HG03432 (cell line): ENCODE data around the gene PIGQ.

Source experiments
- ATAC-seq: cut with Tn5 transposase; IDR thresholded peaks from one replicate; pipeline ENCODE4 v1.9.1; 2021; ENCODE audit warnings: mild to moderate bottlenecking, moderate library complexity; ENCODE audit not compliant: unreplicated experiment

Gene PIGQ

DNA sequence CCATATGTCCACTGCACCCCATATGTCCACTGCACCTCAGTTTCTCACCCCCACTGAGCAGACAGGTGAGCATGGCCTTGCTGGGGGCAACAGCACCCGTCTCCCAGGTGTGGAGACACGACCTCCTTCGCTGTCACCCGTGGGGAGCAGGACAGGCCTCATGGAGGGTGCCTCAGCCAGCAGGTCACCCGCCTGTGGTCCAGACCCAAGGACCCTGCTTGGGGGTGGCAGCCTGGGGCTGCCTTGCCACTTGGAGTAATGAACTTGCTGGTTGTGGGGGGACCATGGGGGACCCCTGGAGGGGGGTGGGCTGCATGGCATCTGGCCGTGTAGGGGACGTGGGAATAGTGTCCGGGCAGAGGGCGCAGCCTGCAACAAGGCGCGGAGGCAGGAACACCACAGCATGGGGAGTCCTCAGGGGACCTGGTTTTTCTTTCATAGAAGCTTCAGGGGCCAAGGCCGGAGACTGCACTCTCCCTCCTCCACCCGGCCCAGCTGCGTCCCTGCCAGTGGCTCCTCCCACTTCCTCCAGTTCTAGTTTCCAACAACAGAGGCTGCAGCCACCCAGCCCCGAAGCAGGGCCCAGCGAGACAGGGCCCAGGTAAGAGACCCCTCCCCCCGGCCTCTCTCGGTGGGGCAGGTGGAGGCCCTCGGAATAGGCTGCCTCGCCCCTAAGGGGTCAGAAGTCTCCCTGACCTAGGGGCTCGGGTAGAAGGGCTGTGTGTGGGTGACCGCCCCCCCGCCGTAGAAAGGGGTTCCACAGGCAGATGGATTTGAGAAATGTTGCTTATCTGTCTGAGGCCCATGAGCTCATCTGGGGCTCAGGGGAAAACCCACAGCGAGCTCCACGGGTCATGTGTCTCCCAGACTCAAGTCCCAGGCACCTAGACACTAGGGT lies 3.0 kb upstream of the PIGQ start, which contains the start of gene NHLRC4:
Gene NHLRC4 (plus strand): TSS at position 531 of the 898 bp plus-strand sequence. CDS start 1,043 bp downstream, outside the sequence.
- ATAC-seq: peak; percentile 43

DNA sequence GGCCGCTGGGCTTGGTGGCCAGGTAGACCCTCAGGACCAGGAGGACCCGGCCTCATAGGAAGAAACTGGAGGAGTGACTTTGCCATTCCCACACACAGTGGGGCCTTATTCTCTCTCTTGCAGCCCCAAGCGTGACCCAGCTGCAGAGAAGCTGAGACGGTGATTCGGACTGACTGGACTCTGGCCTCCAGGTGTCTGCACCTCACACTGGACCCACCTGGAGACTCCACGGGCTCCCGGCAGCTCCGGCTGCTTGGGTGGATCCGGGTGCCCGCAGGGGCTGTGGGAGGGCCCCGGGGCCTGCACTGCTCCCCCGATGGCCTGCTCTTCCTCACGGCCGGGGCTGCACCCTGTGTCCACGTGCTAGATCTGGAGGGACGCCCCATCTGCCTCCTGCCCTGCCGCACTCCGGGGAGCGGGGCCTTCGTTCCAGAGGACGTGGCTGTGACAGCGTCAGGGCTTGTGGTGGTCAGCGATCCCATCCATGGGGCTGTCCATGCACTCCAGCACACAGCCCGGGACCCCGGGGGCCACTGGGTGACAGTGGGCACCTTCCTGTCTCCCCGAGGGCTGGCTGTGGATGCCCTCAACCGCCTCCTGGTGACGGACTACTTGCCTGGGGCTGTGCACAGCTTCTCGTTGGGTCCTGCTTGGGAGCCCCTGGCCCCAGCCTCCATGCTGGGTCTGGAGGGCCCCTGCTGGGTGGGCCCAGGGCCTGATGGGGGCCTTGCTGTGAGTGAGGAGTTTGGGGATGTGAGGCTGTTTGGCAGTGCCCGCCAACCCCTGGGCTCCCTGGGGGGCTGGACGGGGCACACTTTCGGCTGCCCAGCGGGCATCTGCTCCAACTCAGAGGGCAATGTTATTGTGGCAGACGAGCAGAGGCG lies 2.2 kb upstream of the PIGQ start:
- ATAC-seq: no peak

DNA sequence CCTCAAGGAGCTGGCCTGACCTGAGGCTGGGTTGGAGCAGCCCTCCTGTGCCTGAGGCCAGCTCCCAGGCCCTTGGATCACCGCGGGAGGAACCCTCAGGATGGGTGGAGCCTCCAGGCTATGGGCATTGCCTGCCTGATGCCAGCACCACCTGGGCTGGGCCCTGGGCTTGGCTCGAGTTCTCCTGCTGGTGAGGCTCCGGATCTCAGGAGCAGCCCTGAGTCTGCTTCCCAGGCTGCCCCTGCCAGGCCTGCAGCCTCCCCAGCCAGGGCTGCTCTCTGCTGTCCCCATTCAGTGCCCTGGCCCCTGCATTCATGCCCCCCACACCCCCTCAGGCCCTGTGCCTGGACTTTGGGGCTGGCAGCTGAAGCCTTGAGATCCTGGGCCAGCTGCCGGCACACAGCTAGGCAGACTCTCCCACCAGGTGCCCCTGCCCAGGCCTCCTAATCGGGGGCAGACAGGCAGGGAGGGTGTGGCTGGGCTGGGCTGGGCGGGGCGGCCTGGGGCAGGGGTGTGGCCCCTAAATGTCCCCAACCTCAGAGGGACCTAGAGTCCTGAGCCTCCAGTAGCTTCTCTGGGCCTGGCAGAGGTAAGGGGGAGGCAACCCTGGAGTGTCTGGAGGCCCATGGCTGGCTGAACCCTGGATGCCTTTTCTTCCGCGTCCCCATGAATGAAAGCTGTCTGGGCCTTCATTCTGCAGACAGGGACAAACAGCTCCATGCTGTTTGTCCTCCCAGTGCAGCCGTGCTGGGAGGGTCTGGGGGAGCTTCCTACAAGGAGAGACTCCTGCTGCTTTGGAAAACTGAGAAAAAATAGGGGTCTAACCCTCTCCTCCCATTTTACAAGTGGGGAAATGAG lies 1.1 kb upstream of the PIGQ start:
- no peak for ATAC-seq

DNA sequence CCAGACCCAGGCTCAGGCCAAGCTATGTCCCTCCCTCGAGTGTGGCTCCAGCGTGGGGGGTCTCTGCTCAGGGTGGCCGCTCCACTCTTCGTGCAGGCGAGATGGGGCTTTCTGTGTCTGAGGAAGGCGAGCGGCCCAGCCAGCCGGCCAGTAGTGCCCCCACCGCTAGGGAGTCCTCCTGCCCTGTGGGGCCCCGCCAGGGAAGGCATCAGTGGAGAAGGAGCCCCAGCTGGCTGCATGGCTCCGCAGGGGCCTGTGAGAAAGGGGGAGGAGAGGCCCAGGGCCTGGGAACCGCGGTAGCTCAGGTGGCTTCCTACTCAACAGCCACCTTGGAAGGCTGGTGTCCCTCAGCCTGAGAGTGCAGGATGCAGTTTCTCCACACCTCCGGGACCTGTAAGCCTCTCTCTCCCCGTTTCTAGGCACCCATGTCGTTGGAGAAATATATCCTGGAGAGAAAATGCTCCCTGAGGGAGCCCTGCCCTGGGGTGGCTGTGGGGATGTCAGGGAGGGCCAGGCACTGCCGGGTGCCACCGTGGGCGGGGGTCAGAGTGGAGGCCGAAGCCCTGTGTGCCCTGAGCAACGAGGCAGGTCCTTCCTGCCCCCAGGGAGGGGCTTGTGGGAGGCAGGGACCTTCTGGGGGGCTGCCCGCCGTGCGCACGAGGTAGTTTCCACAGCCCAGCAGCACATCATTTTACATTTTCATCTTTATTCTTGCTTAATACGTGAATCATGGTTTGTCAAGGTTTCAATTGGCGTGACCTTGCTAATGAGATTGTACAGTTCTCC lies 3.3 kb downstream of the PIGQ start:
- no peak for ATAC-seq

DNA sequence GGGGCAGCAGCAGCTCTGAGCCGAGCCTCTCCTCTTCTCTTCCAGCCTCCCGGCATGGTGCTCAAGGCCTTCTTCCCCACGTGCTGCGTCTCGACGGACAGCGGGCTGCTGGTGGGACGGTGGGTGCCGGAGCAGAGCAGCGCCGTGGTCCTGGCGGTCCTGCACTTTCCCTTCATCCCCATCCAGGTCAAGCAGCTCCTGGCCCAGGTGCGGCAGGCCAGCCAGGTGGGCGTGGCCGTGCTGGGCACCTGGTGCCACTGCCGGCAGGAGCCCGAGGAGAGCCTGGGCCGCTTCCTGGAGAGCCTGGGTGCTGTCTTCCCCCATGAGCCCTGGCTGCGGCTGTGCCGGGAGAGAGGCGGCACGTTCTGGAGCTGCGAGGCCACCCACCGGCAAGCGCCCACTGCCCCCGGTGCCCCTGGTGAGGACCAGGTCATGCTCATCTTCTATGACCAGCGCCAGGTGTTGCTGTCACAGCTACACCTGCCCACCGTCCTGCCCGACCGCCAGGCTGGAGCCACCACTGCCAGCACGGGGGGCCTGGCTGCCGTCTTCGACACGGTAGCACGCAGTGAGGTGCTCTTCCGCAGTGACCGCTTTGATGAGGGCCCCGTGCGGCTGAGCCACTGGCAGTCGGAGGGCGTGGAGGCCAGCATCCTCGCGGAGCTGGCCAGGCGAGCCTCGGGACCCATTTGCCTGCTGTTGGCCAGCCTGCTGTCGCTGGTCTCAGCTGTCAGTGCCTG lies 4.4 kb downstream of the PIGQ start:
- no peak for ATAC-seq

DNA sequence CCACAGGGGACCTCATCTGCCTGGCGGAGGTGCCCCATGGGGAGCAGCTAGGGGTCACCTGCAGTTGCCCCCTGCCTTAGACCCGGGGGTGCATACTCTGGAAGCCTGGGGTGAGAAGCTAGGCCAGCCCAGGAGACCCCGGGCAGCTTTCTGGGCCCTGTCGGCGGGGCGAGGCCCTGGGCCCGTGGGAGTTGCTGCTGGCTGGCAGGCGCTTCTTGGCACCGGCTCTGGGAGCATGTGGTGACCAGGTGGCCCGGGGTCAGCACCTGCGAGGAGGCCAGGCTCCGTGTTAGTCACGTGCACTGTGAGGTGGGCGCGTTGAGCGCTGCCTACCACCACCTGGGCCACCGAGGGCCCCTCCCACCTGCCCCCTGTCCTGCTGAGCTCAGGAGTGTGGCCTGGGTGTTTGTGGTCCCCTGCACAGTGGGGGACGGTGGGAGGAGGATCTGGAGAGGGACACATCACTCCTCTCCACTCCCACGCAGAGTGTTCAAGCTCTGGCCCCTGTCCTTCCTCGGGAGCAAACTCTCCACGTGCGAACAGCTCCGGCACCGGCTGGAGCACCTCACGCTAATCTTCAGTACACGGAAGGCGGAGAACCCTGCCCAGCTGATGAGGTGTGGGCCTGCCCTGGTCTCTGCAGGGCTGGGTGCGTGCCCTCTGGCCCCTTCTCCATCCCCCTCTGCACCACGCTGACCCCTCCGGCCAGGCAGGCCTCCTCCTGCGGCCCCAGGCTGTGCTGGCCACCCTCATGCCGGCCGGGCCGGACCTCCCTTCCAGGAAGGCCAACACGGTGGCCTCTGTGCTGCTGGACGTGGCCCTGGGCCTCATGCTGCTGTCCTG lies 5.8 kb downstream of the PIGQ start:
- ATAC-seq: no peak

DNA sequence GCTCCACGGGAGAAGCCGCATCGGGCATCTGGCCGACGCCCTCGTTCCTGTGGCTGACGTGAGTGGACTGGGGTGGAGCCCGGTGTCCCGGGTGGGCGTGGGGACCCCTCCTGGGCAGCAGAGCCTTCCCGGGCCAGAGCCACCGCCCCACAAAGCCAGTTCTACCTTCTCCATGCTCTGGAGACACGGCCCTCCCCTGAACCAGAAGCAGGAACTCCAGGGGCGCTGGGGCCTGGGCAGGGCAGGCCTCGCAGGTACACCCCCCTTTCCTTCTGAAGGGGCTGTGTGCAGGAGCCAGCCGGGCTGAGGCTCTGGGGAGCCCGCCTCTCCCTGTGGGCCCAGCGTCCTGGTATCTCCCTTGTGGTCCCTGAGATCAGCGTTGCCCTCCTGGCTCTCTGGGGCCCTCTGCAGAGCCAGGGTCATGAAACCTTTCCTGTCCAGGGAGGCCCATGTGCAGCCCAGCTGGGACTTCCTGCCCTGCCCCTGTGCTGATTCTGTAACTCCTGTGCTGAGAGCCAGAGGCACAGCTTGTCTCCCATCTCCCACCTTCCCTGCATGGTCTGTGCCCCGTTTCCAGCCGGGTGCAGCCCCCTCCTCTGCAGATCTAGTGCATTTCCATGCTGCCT lies 6.5 kb downstream of the PIGQ start:
- no peak for ATAC-seq

DNA sequence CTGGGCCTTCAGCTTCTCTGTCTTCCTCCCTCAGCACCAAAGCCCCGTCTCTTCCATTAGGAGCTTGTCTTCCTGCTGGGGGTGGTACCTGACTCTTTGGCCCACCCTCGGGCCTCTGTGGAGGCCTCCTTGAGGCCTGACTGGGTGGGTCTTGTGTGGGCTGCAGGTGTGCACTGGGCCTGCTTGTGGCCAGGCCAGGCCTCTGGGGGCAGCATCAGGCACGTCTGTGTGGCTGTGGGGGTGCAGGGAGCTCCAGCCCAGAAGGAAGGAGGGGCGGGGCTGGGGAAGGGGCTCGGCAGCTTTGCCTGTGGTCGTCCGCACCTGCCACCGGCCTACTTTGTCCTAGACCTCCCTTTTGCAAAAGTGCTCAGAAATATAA lies 7.0 kb downstream of the PIGQ start:
- ATAC-seq: no peak

DNA sequence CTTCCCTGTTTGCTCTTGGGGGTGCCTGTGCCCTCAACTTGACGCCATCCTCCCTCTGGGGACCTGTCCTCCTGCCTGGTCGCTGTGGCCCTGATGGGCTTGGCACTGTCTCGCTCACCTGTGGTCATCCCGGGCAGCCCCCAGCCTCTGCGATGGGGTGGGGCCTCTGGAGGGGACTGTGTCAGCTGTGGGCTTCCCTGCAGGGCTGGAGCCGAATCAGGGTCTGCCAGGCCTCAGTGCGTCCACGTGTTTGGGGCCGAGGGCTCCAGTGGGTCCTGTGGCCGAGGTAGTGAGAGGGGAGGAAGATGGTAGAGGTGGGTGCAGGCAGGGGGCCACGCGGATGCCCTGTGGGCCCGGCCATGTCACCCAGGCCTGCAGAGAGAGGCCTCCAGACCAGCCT lies 8.0 kb downstream of the PIGQ start:
- ATAC-seq: no peak

DNA sequence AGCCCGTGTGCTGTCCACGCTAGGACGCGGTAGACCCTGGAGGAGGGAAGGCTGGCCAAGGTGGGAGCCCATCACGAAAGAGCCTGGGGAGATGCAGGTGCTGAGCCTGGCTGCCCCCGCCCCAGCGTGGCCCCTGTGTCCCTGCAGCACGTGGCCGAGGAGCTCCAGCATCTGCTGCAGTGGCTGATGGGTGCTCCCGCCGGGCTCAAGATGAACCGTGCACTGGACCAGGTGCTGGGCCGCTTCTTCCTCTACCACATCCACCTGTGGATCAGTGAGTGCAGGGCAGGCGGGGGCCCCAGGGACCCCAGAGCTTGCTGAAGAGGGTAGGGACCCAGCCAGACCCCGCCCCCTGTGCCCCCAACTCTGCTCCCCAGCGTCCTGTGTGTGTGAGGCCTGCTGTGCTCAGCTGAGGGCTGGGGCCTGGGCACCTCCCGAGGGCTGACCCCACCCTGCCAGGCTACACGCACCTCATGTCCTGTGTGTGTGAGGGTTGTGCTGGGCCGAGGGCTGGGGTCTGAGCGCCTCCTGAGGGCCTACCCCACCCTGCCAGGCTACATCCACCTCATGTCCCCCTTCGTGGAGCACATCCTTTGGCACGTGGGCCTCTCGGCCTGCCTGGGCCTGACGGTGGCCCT lies 8.6 kb downstream of the PIGQ start:
- no peak for ATAC-seq

DNA sequence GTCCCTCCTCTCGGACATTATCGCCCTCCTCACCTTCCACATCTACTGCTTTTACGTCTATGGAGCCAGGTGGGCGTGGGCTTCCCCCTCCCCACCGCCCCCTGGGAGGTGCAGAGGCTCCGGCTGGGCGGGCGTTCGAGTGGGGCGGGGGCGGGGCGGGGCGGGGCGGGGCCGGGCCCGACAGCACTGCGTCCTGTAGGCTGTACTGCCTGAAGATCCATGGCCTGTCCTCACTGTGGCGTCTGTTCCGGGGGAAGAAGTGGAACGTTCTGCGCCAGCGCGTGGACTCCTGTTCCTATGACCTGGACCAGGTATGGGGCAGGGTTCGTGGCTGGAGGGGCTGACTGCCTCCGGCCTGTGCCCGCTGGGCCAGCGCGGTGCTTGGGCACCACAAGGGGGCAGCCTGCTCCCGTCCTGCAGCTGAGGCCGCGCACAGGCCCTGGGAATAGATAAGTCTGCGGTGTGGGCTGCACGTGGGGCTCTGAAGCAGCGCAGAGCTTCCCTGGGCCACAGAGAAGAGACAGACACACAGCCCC lies 9.2 kb downstream of the PIGQ start:
- ATAC-seq: no peak

DNA sequence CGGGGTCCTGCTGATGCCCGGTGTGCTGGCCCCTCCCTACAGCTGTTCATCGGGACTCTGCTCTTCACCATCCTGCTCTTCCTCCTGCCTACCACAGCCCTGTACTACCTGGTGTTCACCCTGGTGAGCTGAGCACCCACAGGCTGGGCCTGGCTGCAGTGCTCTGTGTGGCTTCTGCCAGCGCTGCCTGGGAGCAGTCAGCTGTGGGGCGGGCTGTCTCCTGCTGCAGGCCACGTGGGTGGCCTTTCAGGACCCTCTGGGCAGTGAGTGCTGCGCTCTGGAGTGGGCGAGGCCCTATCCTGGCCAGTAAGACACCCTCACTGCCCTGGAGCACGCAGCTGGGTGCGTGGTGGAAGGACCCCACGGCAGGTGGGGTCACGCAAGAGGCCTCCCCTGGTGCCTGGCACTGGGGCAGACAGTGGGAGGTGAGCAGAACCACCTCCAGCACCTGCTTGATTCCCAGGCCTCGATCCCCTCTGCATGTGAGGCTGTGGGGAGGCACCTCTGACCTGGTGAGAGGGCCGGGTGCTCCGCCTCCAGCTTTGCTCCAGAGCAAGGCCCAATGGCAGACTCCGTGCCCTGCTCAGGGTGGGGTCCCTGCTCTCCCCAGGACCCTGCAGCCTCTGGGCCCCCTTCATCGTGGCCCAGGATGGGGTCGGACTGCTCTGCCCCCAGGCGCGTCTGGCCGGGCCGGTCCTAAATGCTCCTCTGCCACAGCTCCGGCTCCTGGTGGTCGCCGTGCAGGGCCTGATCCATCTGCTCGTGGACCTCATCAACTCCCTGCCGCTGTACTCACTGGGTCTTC lies 10.6 kb downstream of the PIGQ start:
- no peak for ATAC-seq

DNA sequence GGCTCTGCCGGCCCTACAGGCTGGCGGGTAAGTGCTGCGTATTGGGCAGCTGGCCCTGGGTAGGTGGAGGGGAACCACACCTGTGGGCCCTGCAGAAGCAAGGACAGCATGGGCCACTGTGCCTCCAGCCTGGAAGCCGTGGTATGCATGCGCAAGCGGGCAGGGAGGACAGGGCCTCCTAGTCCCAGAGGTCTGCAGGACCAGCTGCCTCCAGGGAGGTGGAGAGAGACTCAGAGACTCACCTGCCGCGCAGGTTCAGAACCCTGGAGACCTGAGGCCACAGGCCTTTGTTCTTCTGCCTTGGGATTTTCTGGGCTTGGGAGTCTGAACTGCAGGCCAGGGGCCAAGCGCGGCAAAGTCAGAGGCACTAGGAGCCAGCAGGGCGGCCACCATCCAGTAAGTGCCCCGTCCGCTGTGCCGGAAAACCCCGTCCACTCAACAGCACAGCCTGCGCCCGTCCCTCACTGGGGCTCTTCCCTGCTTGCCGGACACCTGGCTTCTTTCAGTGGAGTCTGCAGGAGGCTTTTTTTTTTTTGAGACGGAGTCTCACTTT lies 11.3 kb downstream of the PIGQ start:
- ATAC-seq: no peak

DNA sequence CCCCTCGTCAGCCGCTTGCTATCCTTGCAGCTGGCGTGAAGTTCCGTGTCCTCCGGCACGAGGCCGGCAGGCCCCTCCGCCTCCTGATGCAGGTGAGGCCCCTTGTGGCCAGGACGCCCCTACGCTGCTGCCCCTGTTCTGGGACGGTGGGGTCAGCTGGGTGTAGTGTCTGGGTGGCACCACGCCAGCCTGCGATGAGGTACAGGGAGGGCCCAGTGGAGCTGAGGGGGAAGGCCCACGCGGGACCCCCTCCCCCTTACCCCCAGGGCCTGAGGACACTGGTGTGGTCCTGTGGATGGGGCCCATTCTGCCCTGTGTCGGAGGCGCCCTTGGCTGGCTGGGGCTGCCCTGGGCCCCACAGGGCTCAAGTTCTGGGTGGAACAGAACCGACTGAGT lies 12.4 kb downstream of the PIGQ start:
- no peak for ATAC-seq

DNA sequence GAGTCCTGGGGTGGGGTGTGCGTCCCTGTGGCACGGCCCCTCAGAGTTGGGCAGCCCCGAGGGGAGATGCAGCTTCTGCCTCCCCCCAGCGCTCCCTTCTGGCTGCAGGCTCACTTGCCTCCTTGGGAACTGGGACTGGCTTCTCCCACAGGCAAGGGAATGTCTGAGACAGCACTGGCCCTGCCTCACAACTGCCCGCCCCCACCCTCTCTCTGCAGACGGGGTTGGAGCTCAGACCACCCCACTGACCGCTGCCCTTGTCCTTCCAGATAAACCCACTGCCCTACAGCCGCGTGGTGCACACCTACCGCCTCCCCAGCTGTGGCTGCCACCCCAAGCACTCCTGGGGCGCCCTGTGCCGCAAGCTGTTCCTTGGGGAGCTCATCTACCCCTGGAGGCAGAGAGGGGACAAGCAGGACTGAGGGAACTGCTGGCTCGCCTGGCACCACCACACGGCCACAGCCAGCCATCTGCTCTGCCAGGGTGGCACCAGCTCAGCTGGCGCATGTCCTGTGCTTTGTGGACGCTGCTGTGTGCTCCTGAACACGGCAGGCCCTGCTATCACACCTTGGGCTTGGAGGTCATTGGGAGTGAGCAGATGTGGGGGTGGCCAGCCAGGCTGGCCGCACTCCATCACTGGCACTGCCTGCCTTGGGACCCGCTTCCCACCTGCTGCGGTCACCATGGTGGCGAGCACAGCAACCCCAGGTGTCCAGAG lies 13.0 kb downstream of the PIGQ start:
- ATAC-seq: no peak

DNA sequence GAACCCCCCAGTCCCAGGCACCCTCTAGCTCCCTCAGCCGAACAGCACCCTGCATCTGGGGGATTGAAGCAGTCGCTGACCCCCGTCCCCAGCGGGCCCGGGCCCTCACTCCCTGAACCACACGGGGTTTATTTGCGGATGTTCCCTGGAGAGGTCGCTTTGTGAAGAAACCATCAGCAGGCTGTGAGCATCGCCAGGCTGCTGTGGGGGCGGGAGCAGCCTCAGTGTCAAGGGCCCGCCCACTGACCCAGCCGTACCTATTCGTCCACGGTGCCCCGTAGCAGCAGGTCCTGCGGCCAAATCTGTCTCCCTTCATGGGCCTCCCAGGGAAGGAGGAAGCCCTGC lies 13.7 kb downstream of the PIGQ start:
- no peak for ATAC-seq
